ENCODE results near the gene TP73. TPM values are rescaled to one million over a fixed set of nuclear protein-coding genes. Genes with fewer than 3 reads are reported as not detected.
A peak's percentile ranks its signal among the peaks of the same experiment; 100 is the strongest.

Gene TP73
- total and polyA plus RNA-seq, 8 donors: 1.6 to 2.7 (median 2.0) TPM

DNA sequence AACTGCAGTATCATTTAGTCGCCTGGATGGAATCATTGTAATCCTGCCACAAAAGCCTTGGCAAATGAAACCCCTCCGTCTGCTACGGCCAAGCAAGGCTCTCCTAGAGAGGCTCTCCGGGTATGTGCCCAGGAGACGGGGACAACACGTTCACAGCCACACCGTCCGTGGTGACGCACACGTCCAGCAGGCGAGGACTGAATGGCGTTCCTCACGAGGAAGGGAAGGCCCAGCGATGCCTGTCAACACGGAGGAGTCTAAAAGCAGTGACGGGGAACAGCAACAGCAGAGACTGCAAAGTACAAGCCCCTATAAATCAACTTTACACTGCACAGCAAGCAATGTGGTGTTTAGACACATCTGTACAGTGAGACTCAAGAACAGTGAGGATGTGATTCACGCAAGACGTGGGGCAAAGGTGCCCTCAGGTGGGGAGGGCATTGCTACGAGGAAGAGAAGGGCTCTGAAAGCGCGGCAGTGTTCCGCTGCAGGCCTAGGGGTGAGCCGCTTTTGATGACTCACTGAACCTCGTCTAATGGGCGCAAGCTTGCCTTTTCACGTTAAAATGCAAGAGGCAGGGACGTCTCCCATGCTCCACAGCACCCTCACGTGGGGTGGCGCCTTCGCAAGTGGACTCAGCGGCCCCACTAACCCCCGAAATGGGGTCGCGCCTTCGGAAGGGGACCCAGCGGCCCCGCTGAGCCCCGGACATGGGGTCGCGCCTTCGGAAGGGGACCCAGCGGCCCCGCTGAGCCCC, 9.2 kb upstream of the TP73 start:
- Histone ChIP-seq H3K27me3 (no peaks in the 10 kb centered on the region), H3K36me3 (peaks cover 0 to 87% of the 10 kb centered on the region in 2 donors), H3K4me1 (peaks cover 0 to 3% of the 10 kb centered on the region in 2 donors), H3K4me3 (no peak overlapping the region), H3K27ac (no peak overlapping the region), H3K9me3 (no peaks in the 10 kb centered on the region)
- DNase-seq (peak in 1 of 4 donors; percentile 43), ATAC-seq (no peak)
- intact Hi-C loops (cut with DNase I): no loop called here
- TF ChIP-seq CTCF (IDR thresholded peaks at IDR 0.05): no peak

DNA sequence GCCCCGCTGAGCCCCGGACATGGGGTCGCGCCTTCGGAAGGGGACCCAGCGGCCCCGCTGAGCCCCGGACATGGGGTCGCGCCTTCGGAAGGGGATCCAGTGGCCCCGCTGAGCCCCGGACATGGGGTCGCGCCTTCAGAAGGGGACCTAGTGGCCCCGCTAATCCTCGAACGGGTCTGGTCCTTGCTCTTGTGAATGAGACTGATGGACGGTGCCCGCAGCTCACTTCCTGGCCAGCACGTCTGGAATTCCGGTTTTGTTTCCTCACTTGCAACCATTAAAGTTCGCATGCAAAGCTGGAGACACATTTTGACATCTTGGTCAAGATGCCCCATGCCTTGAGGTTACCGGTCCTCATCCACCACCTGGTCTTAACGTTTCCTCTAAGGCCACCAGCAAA, 8.0 kb upstream of the TP73 start:
- Histone ChIP-seq H3K9me3 (no peaks in the 10 kb centered on the region), H3K4me3 (no peak overlapping the region), H3K27ac (no peak overlapping the region), H3K36me3 (peaks cover 0 to 76% of the 10 kb centered on the region in 2 donors), H3K4me1 (peaks cover 4 to 12% of the 10 kb centered on the region in 2 donors), H3K27me3 (no peaks in the 10 kb centered on the region)
- intact Hi-C loops (cut with DNase I): no loop called here
- DNase-seq (no peak), ATAC-seq (no peak)
- TF ChIP-seq CTCF (IDR thresholded peaks at IDR 0.05): no peak

DNA sequence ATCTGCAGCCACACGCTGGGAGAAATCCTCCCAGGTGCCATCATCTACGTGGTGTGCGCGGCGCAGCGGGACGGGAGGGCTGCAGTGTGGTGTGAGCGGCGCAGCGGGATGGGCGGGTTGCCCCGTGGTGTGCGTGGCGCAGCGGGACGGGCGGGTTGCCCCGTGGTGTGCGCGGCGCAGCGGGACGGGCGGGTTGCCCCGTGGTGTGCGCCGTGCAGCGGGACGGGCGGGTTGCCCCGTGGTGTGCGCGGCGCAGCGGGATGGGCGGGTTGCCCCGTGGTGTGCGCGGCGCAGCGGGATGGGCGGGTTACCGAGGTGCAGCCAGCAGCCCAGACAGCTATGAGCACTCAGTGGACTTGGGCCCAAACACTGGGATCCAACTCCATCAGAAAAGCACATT, 7.1 kb upstream of the TP73 start:
- H3K4me3 ChIP-seq: no peak overlapping the region
- DNase-seq (peak in 1 of 4 donors; percentile 50), ATAC-seq (no peak)
- peaks cover 0 to 66% of the 10 kb centered on the region in 2 donors for H3K36me3 ChIP-seq
- no peaks in the 10 kb centered on the region for H3K9me3 ChIP-seq
- peaks cover 4 to 17% of the 10 kb centered on the region in 2 donors for H3K4me1 ChIP-seq
- no peak overlapping the region for H3K27ac ChIP-seq
- H3K27me3 ChIP-seq: peaks cover 2% of the 10 kb centered on the region in 2 donors
- TF ChIP-seq CTCF (IDR thresholded peaks at IDR 0.05): no peak
- intact Hi-C loops (cut with DNase I): no loop called here

DNA sequence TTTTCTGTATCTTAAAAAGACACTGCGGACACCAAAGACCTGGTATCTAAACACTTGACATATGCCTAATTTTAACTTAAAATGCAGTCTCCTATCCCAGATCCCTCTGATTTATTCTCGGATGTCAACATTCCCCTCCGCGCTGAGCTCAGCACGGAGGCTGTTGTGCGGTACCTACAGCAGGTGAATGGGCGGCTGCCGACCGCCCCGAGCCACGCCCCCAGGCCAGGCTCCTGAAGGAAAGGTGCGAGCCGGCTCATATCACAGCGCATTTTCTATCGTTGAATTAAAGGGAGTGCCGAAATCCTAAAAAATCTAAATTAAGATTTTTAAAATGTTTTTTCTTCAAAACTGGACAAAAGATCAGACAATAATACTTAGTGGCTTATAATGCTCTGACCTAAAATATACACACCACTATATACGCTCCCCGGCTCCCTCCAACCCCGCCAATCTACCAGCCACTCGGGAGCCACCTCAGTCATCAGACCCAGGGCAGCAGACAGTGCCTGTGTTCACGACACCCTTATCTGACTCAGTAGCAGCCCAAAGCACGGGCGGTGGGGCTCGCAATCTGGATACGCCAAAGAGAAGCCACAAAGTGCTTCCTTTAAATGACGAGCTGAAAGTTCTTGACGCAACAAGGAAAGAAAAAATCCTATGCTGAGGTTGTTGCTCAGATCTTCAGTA, 6.5 kb upstream of the TP73 start:
- intact Hi-C loops (cut with DNase I): no loop called here
- DNase-seq: no peak
- Histone ChIP-seq H3K27ac (no peak overlapping the region), H3K36me3 (peaks cover 0 to 60% of the 10 kb centered on the region in 2 donors), H3K4me1 (peaks cover 4 to 23% of the 10 kb centered on the region in 2 donors), H3K27me3 (peaks cover 7% of the 10 kb centered on the region in 2 donors), H3K9me3 (no peaks in the 10 kb centered on the region), H3K4me3 (no peak overlapping the region)
- no peak for ATAC-seq
- TF ChIP-seq CTCF (IDR thresholded peaks at IDR 0.05): no peak

DNA sequence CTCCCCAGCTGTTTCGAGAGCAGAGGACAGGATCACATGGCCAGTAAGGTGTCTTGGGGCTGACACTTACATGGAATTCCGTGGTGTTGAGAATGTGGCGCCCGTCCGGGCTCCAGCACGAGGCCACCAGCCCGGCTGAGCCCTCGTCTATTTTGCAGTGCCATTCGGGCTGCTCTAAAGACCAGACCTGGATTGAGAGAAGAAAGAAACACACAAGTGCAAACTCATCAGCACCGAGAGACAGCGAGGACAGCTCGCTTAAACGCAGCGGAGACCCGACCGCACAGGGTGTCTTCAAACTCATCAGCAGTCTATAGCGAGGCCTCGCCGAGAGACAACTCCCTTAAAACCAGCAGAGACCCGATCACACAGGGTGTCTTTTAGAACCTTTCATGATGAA, 5.7 kb upstream of the TP73 start:
- Histone ChIP-seq H3K4me3 (no peak overlapping the region), H3K36me3 (peaks cover 0 to 52% of the 10 kb centered on the region in 2 donors), H3K27ac (no peak overlapping the region), H3K9me3 (no peaks in the 10 kb centered on the region), H3K27me3 (peaks cover 15% of the 10 kb centered on the region in 2 donors), H3K4me1 (peaks cover 8 to 31% of the 10 kb centered on the region in 2 donors)
- ATAC-seq: no peak
- DNase-seq: no peak
- intact Hi-C loops (cut with DNase I): no loop called here
- TF ChIP-seq CTCF (IDR thresholded peaks at IDR 0.05): no peak
